ENCODE measurements around the gene TBXAS1.

GRCh38 chr7:139893461-139893860 is 64.4 kb downstream of the TBXAS1 start:
- no peak for TF ChIP-seq CTCF (IDR thresholded peaks at IDR 0.05 in 4 of 5, conservative IDR thresholded peaks at IDR 0.05 in 1 of 5)
- TF ChIP-seq POLR2A (IDR thresholded peaks at IDR 0.05) = no peak

Measured in gastrocnemius medialis (tissue), 4 donors.